Mesenchymal stem cell (in vitro differentiated cells and primary cell): ENCODE data around the gene CAMTA1.

Source experiments
- DNase-seq: peaks from one replicate; pipeline ENCODE4 v3.0.0-alpha.2; 2013
- H2AFZ ChIP-seq: one replicate; pipeline ENCODE4 v1.6.1; 2013; ENCODE audit warnings: low read depth, mild to moderate bottlenecking, control low read depth, inconsistent platforms, low read length, moderate library complexity
- H2AK5ac ChIP-seq: 2 replicates; pipeline ENCODE4 v1.6.1; 2013; ENCODE audit warnings: low read length, moderate library complexity, mild to moderate bottlenecking, inconsistent platforms; ENCODE audit not compliant: severe bottlenecking
- H2BK120ac ChIP-seq: one replicate; pipeline ENCODE4 v1.6.1; 2013; ENCODE audit warnings: low read depth, mild to moderate bottlenecking, inconsistent platforms, low read length, moderate library complexity
- H2BK12ac ChIP-seq, 2 experiments: one replicate each; pipeline ENCODE4 v1.6.1; 2013; ENCODE audit warnings: inconsistent platforms in 2 of 2, low read length in 2 of 2, mild to moderate bottlenecking in 2 of 2, moderate library complexity in 2 of 2, control low read depth in 1 of 2
- H2BK15ac ChIP-seq: one replicate; pipeline ENCODE4 v1.6.1; 2013; ENCODE audit warnings: mild to moderate bottlenecking, low read depth, inconsistent platforms; ENCODE audit not compliant: poor library complexity, severe bottlenecking
- H2BK5ac ChIP-seq: 2 replicates; pipeline ENCODE4 v1.6.1; 2013; ENCODE audit warnings: low read depth, mild to moderate bottlenecking, low read length, control low read depth, inconsistent platforms; ENCODE audit not compliant: poor library complexity, severe bottlenecking
- H3K14ac ChIP-seq, 2 experiments: one replicate each; pipeline ENCODE4 v1.6.1; 2013; ENCODE audit warnings: inconsistent platforms in 2 of 2, low read length in 2 of 2, control low read depth in 1 of 2, mild to moderate bottlenecking in 1 of 2, moderate library complexity in 1 of 2
- H3K18ac ChIP-seq, 2 experiments: one replicate each; pipeline ENCODE4 v1.6.1; 2013; ENCODE audit warnings: inconsistent platforms in 2 of 2, low read length in 2 of 2, control low read depth in 1 of 2, low read depth in 1 of 2, mild to moderate bottlenecking in 1 of 2
- H3K23ac ChIP-seq, 2 experiments: one replicate each; pipeline ENCODE4 v1.6.1; 2013; ENCODE audit warnings: inconsistent platforms in 2 of 2, low read length in 2 of 2, mild to moderate bottlenecking in 2 of 2, moderate library complexity in 2 of 2, control low read depth in 1 of 2
- H3K27ac ChIP-seq: 2 replicates; pipeline ENCODE4 v1.5.1; 2013; ENCODE audit warnings: mild to moderate bottlenecking, moderate library complexity, low read length, control low read depth, inconsistent platforms; ENCODE audit not compliant: poor library complexity, severe bottlenecking
- H3K27me3 ChIP-seq, 2 experiments: 2 replicates each; pipeline versions ENCODE4 v1.6.1 to v1.7.0; 2013; ENCODE audit warnings: low read length in 2 of 2, mild to moderate bottlenecking in 2 of 2, moderate library complexity in 2 of 2, control low read depth in 1 of 2, inconsistent platforms in 1 of 2; ENCODE audit not compliant: control insufficient read depth in 1 of 2, insufficient read depth in 1 of 2
- H3K36me3 ChIP-seq, 2 experiments: 2 replicates each; pipeline versions ENCODE4 v1.6.1 to v1.7.0; 2013; ENCODE audit warnings: low read length in 2 of 2, control low read depth in 1 of 2, inconsistent platforms in 1 of 2, low read depth in 1 of 2, mild to moderate bottlenecking in 1 of 2; ENCODE audit not compliant: insufficient read depth in 2 of 2, control insufficient read depth in 1 of 2
- H3K4ac ChIP-seq, 2 experiments: one replicate each; pipeline ENCODE4 v1.6.1; 2013; ENCODE audit warnings: inconsistent platforms in 2 of 2, low read length in 2 of 2, mild to moderate bottlenecking in 2 of 2, moderate library complexity in 2 of 2, control low read depth in 1 of 2, low read depth in 1 of 2
- H3K4me1 ChIP-seq: 2 replicates; pipeline ENCODE4 v1.6.1; 2013; ENCODE audit warnings: low read depth, low read length, control low read depth; ENCODE audit not compliant: control insufficient read depth, insufficient read depth
- H3K4me2 ChIP-seq: 2 replicates; pipeline ENCODE4 v1.6.1; 2013; ENCODE audit warnings: low read length, mild to moderate bottlenecking, inconsistent platforms; ENCODE audit not compliant: poor library complexity, severe bottlenecking
- H3K4me3 ChIP-seq, 2 experiments: 2 replicates each; pipeline versions ENCODE4 v1.5.1 to v1.7.0; 2013; ENCODE audit warnings: low read length in 2 of 2, mild to moderate bottlenecking in 2 of 2, control low read depth in 1 of 2, low read depth in 1 of 2; ENCODE audit not compliant: insufficient read depth in 1 of 2
- H3K79me1 ChIP-seq: replicated peaks from 2 replicates; pipeline ENCODE4 v1.6.1; 2013; ENCODE audit warnings: mild to moderate bottlenecking, control low read depth, low read length, inconsistent platforms; ENCODE audit not compliant: poor library complexity, severe bottlenecking
- H3K9ac ChIP-seq: 2 replicates; pipeline ENCODE4 v1.7.0; 2013; ENCODE audit warnings: mild to moderate bottlenecking, low read length, moderate library complexity
- H3K9me3 ChIP-seq: 2 replicates; pipeline ENCODE4 v1.7.0; 2013; ENCODE audit warnings: mild to moderate bottlenecking, low read length; ENCODE audit not compliant: control insufficient read depth
- H4K8ac ChIP-seq: one replicate; pipeline ENCODE4 v1.6.1; 2013; ENCODE audit warnings: inconsistent platforms, mild to moderate bottlenecking, low read length, moderate library complexity
- H4K91ac ChIP-seq: one replicate; pipeline ENCODE4 v1.6.1; 2013; ENCODE audit warnings: mild to moderate bottlenecking, low read length, inconsistent platforms
- WGBS: methylation state at CpG from one replicate; pipeline ENCODE4 v1.1.7; 2013; ENCODE audit warnings: mixed read lengths; 5-methylcytosine and 5-hydroxymethylcytosine counted together

Gene CAMTA1

DNA sequence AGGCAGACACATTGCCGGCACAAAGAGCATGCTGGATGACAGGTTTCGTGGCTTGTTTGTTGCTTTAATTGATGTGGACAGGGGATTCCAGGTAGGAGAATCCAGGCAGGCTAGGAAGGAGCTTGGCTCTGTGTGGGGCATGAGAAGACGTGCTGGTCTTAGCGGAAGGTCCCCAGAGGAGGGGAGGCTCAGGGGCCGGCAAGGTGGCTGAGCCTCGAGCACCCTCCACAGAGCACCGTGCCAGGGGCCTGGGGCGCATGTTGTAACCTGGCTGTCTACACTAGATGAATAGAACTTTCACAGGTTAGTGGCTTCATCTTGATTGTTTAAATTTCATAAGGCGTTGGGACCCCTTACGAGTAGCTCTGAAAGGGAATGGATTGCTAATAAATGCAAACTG, 223.1 kb downstream of the CAMTA1 start:
- Histone ChIP-seq H2AFZ (no peak overlapping the region), H3K27me3 (peaks cover 27 to 48% of the 10 kb centered on the region in 2 experiments), H3K18ac (no peak overlapping the region), H4K8ac (no peak overlapping the region), H3K79me1 (no peaks in the 10 kb centered on the region), H3K4me1 (no peaks in the 10 kb centered on the region), H2BK12ac (no peak overlapping the region), H3K27ac (no peak overlapping the region), H2AK5ac (no peak overlapping the region), H3K4me3 (no peak overlapping the region), H4K91ac (no peak overlapping the region), H2BK15ac (no peak overlapping the region), H3K36me3 (no peaks in the 10 kb centered on the region), H3K23ac (no peak overlapping the region), H3K9ac (no peak overlapping the region), H2BK120ac (no peak overlapping the region), H3K4me2 (no peak overlapping the region), H3K9me3 (no peaks in the 10 kb centered on the region), H2BK5ac (no peak overlapping the region), H3K4ac (no peak overlapping the region), H3K14ac (no peak overlapping the region)
- 84% methylated on average over 9 of the region's 10 CpGs for WGBS
- no peak for DNase-seq

GRCh38 chr1:7008975-7009740, 223.9 kb downstream of the CAMTA1 start:
- H3K4me2 ChIP-seq, result no peak overlapping the region

DNA sequence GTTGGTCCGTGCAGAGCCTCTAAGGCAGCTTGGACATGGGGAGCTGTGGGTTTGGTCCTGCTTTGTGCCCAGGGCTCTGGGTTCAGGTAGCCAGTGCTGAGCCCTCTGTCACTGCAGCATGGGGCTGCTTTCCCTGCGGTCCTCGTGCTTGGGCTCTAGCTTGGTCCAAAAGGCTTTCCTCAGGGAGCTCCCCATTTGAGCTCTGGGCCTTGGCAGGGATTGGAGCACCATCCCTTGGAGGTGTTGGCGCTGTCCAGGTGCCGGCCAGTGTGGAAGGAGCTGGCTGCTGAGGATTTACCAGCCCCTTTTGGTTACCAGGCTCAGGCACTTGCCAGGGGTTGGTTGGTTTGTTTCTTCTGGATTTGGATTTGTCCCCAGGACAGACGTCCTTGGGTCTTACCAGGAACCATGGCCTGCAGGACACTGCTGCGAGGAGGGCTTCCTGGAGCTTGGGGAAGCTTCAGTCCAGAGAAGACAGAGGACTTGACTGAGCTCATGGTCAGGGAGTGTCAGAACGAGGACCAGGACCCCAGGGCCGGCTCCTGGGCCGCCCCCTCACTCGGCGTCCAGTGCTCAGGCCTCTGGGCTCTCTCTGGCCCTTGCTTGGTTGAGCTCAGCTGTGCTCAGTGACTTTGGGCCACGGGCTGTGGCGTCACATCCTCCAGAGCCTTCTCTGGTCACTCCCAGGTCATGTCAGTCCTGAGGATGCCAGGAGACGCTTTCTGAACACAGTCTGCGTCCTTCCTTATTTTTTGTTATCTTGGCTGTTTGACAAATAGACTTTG, 224.7 kb downstream of the CAMTA1 start:
- H3K27ac ChIP-seq, result no peak overlapping the region
- no peak for DNase-seq
- 74% methylated on average over 16 of the region's 16 CpGs for WGBS
- no peaks in the 10 kb centered on the region for H3K79me1 ChIP-seq
- H2BK120ac ChIP-seq, result no peak overlapping the region
- no peak overlapping the region for H3K14ac ChIP-seq
- no peaks in the 10 kb centered on the region for H3K9me3 ChIP-seq
- no peaks in the 10 kb centered on the region for H3K4me1 ChIP-seq
- no peak overlapping the region for H3K9ac ChIP-seq
- H3K27me3 ChIP-seq, result peaks cover 26 to 45% of the 10 kb centered on the region in 2 experiments
- no peak overlapping the region for H2AK5ac ChIP-seq
- no peaks in the 10 kb centered on the region for H3K36me3 ChIP-seq
- no peak overlapping the region for H3K4me3 ChIP-seq
- H2AFZ ChIP-seq, result no peak overlapping the region
- no peak overlapping the region for H3K23ac ChIP-seq
- no peak overlapping the region for H3K4ac ChIP-seq
- no peak overlapping the region for H2BK15ac ChIP-seq
- H2BK12ac ChIP-seq, result no peak overlapping the region
- no peak overlapping the region for H2BK5ac ChIP-seq
- no peak overlapping the region for H4K91ac ChIP-seq
- no peak overlapping the region for H4K8ac ChIP-seq
- H3K18ac ChIP-seq, result no peak overlapping the region
- H3K4me2 ChIP-seq, result no peak overlapping the region

More at GRCh38 chr1:7008975-7009740, 223.9 kb downstream of the CAMTA1 start:
- Histone ChIP-seq H3K4me1 (no peaks in the 10 kb centered on the region), H3K14ac (no peak overlapping the region), H3K27ac (no peak overlapping the region), H2AK5ac (no peak overlapping the region), H3K79me1 (no peaks in the 10 kb centered on the region), H3K18ac (no peak overlapping the region), H4K91ac (no peak overlapping the region), H3K4ac (no peak overlapping the region), H3K36me3 (no peaks in the 10 kb centered on the region), H2BK5ac (no peak overlapping the region), H3K27me3 (peaks cover 26 to 43% of the 10 kb centered on the region in 2 experiments), H2BK12ac (no peak overlapping the region), H2BK120ac (no peak overlapping the region), H3K9ac (no peak overlapping the region), H4K8ac (no peak overlapping the region), H3K4me3 (no peak overlapping the region), H2AFZ (no peak overlapping the region), H3K23ac (no peak overlapping the region), H2BK15ac (no peak overlapping the region), H3K9me3 (no peaks in the 10 kb centered on the region)
- DNase-seq, result no peak
- 82% methylated on average over 18 of the region's 18 CpGs for WGBS

- Histone ChIP-seq H3K79me1 (no peaks in the 10 kb centered on the region), H3K18ac (no peak overlapping the region), H3K23ac (no peak overlapping the region), H2BK120ac (no peak overlapping the region), H3K4me3 (no peak overlapping the region), H2BK12ac (no peak overlapping the region), H2BK5ac (no peak overlapping the region), H4K91ac (no peak overlapping the region), H2AK5ac (no peak overlapping the region), H2BK15ac (no peak overlapping the region), H4K8ac (no peak overlapping the region), H2AFZ (no peak overlapping the region), H3K14ac (no peak overlapping the region), H3K27ac (no peak overlapping the region), H3K36me3 (no peaks in the 10 kb centered on the region), H3K4me1 (no peaks in the 10 kb centered on the region), H3K4me2 (no peak overlapping the region), H3K9me3 (no peaks in the 10 kb centered on the region), H3K27me3 (peaks cover 23 to 47% of the 10 kb centered on the region in 2 experiments), H3K4ac (no peak overlapping the region), H3K9ac (no peak overlapping the region)
- whole genome bisulfite sequencing, result 83% methylated on average over 13 of the region's 13 CpGs
- DNase-seq, result no peak
These were observed 225.4 kb downstream of the CAMTA1 start for GRCh38 chr1:7010534-7011200.
